GM20000 (cell line): Measurements from ENCODE around the gene MRPL54.
"Not testable (repeated sequence)": the region's sequence is repeated elsewhere in the genome, so short reads cannot be mapped to it uniquely, and the experiment has no call there.

Source experiments
- DNase-seq: peaks from one replicate; pipeline ENCODE4 v3.0.0; 2012; ENCODE audit warnings: low spot score
- CTCF ChIP-seq: IDR thresholded peaks from 2 replicates; pipeline ENCODE4 v1.5.1; 2012; ENCODE audit warnings: mild to moderate bottlenecking, control low read depth; ENCODE audit errors: extremely low read depth, missing control alignments

The MRPL54 gene

GRCh38 chr19:3809881-3810707, 47.6 kb downstream of the MRPL54 start:
- TF ChIP-seq CTCF: no peak
- DNase-seq: peak; percentile 72

- DNase-seq: no peak
- no peak for TF ChIP-seq CTCF
These were observed 48.4 kb downstream of the MRPL54 start for GRCh38 chr19:3810708-3811355.

GRCh38 chr19:3813473-3814392, 51.3 kb downstream of the MRPL54 start:
- DNase-seq: no peak
- TF ChIP-seq CTCF: no peak

GRCh38 chr19:3814648-3815047, 52.2 kb downstream of the MRPL54 start:
- no peak for DNase-seq
- TF ChIP-seq CTCF: no peak

GRCh38 chr19:3816148-3816547, 53.7 kb downstream of the MRPL54 start:
- DNase-seq: not testable (repeated sequence)

GRCh38 chr19:3816566-3817218, 54.2 kb downstream of the MRPL54 start:
- no peak for DNase-seq
- no peak for TF ChIP-seq CTCF
